ENCODE results near the gene PLB1.

Gene PLB1

GRCh38 chr2:28582595-28582994 lies 86.7 kb downstream of the PLB1 start:
- no peak for DNase-seq (ENCODE audit: low read depth, low spot score)

GRCh38 chr2:28583899-28584553 lies 88.2 kb downstream of the PLB1 start:
- Histone ChIP-seq H3K9ac (ENCODE audit: insufficient read length) (no peak overlapping the region), H3K27ac (no peak overlapping the region)
- no peak for DNase-seq (ENCODE audit: low read depth, low spot score)

More at GRCh38 chr2:28582595-28582994, 86.7 kb downstream of the PLB1 start:
- H3K27ac ChIP-seq = no peak overlapping the region
- TF ChIP-seq FOXP2 (optimal IDR thresholded peaks at IDR 0.05; ENCODE audit: control extremely low read depth, extremely low read length, insufficient read depth) (no peak), EZH2 (IDR thresholded peaks at IDR 0.05) (no peak), POLR2AphosphoS5 (IDR thresholded peaks at IDR 0.05; ENCODE audit: borderline replicate concordance, low read depth, low read length) (no peak)
- no peak overlapping the region for H3K4me3 ChIP-seq
- H3K9ac ChIP-seq (ENCODE audit: insufficient read length) = no peak overlapping the region
- no peaks in the 10 kb centered on the region for H3K36me3 ChIP-seq (ENCODE audit: insufficient read depth, low read length)
- H3K9me3 ChIP-seq (ENCODE audit: low read depth, low read length) = no peaks in the 10 kb centered on the region

GRCh38 chr2:28586867-28587266 lies 91.0 kb downstream of the PLB1 start:
- Histone ChIP-seq H3K27ac (no peak overlapping the region), H3K36me3 (ENCODE audit: insufficient read depth, low read length) (no peaks in the 10 kb centered on the region), H3K9ac (ENCODE audit: insufficient read length) (no peak overlapping the region), H3K4me3 (no peak overlapping the region), H3K9me3 (ENCODE audit: low read depth, low read length) (no peaks in the 10 kb centered on the region)
- TF ChIP-seq EZH2 (IDR thresholded peaks at IDR 0.05) = no peak
- DNase-seq (ENCODE audit: low read depth, low spot score) = no peak

More at GRCh38 chr2:28583899-28584553, 88.2 kb downstream of the PLB1 start:
- Histone ChIP-seq H3K36me3 (ENCODE audit: insufficient read depth, low read length) (no peaks in the 10 kb centered on the region), H3K4me3 (no peak overlapping the region), H3K9me3 (ENCODE audit: low read depth, low read length) (no peaks in the 10 kb centered on the region)
- no peak for TF ChIP-seq FOXP2 (optimal IDR thresholded peaks at IDR 0.05; ENCODE audit: control extremely low read depth, extremely low read length, insufficient read depth)
- no peak for TF ChIP-seq POLR2AphosphoS5 (IDR thresholded peaks at IDR 0.05; ENCODE audit: borderline replicate concordance, low read depth, low read length)
- no peak for TF ChIP-seq EZH2 (IDR thresholded peaks at IDR 0.05)

GRCh38 chr2:28587526-28588291 lies 91.8 kb downstream of the PLB1 start:
- Histone ChIP-seq H3K9ac (ENCODE audit: insufficient read length) (no peak overlapping the region), H3K27ac (no peak overlapping the region), H3K36me3 (ENCODE audit: insufficient read depth, low read length) (no peaks in the 10 kb centered on the region), H3K9me3 (ENCODE audit: low read depth, low read length) (no peaks in the 10 kb centered on the region), H3K4me3 (no peak overlapping the region)
- DNase-seq (ENCODE audit: low read depth, low spot score) = no peak
- no peak for TF ChIP-seq EZH2 (IDR thresholded peaks at IDR 0.05)
- TF ChIP-seq POLR2AphosphoS5 (IDR thresholded peaks at IDR 0.05; ENCODE audit: borderline replicate concordance, low read depth, low read length) = no peak
- no peak for TF ChIP-seq FOXP2 (optimal IDR thresholded peaks at IDR 0.05; ENCODE audit: control extremely low read depth, extremely low read length, insufficient read depth)

- DNase-seq (ENCODE audit: low read depth, low spot score) = no peak
- Histone ChIP-seq H3K36me3 (ENCODE audit: insufficient read depth, low read length) (no peaks in the 10 kb centered on the region), H3K9ac (ENCODE audit: insufficient read length) (no peak overlapping the region), H3K9me3 (ENCODE audit: low read depth, low read length) (no peaks in the 10 kb centered on the region), H3K27ac (no peak overlapping the region), H3K4me3 (no peak overlapping the region)
- no peak for TF ChIP-seq EZH2 (IDR thresholded peaks at IDR 0.05)
- TF ChIP-seq FOXP2 (optimal IDR thresholded peaks at IDR 0.05; ENCODE audit: control extremely low read depth, extremely low read length, insufficient read depth) = no peak
- no peak for TF ChIP-seq POLR2AphosphoS5 (IDR thresholded peaks at IDR 0.05; ENCODE audit: borderline replicate concordance, low read depth, low read length)
These were observed 92.4 kb downstream of the PLB1 start for GRCh38 chr2:28588292-28588670.

GRCh38 chr2:28589746-28590463 lies 94.0 kb downstream of the PLB1 start:
- Histone ChIP-seq H3K9ac (ENCODE audit: insufficient read length) (no peak overlapping the region), H3K9me3 (ENCODE audit: low read depth, low read length) (no peaks in the 10 kb centered on the region), H3K36me3 (ENCODE audit: insufficient read depth, low read length) (no peaks in the 10 kb centered on the region), H3K27ac (no peak overlapping the region), H3K4me3 (no peak overlapping the region)
- no peak for DNase-seq (ENCODE audit: low read depth, low spot score)
- TF ChIP-seq EZH2 (IDR thresholded peaks at IDR 0.05) = no peak
- TF ChIP-seq FOXP2 (optimal IDR thresholded peaks at IDR 0.05; ENCODE audit: control extremely low read depth, extremely low read length, insufficient read depth) = no peak

- no peaks in the 10 kb centered on the region for H3K36me3 ChIP-seq (ENCODE audit: insufficient read depth, low read length)
- no peak overlapping the region for H3K4me3 ChIP-seq
- no peak for TF ChIP-seq EZH2 (IDR thresholded peaks at IDR 0.05)
- TF ChIP-seq FOXP2 (optimal IDR thresholded peaks at IDR 0.05; ENCODE audit: control extremely low read depth, extremely low read length, insufficient read depth) = no peak
- no peak for TF ChIP-seq POLR2AphosphoS5 (IDR thresholded peaks at IDR 0.05; ENCODE audit: borderline replicate concordance, low read depth, low read length)
- H3K27ac ChIP-seq = no peak overlapping the region
- DNase-seq (ENCODE audit: low read depth, low spot score) = no peak
- no peaks in the 10 kb centered on the region for H3K9me3 ChIP-seq (ENCODE audit: low read depth, low read length)
- no peak overlapping the region for H3K9ac ChIP-seq (ENCODE audit: insufficient read length)
These were observed 94.8 kb downstream of the PLB1 start for GRCh38 chr2:28590496-28591301.
